Hepatic stellate cell (primary cell): Measurements from ENCODE around the gene PEF1.

Experiments
- DNase-seq: peaks from one replicate; pipeline ENCODE4 v3.0.0; 2011; ENCODE audit warnings: low spot score

The PEF1 gene

DNA sequence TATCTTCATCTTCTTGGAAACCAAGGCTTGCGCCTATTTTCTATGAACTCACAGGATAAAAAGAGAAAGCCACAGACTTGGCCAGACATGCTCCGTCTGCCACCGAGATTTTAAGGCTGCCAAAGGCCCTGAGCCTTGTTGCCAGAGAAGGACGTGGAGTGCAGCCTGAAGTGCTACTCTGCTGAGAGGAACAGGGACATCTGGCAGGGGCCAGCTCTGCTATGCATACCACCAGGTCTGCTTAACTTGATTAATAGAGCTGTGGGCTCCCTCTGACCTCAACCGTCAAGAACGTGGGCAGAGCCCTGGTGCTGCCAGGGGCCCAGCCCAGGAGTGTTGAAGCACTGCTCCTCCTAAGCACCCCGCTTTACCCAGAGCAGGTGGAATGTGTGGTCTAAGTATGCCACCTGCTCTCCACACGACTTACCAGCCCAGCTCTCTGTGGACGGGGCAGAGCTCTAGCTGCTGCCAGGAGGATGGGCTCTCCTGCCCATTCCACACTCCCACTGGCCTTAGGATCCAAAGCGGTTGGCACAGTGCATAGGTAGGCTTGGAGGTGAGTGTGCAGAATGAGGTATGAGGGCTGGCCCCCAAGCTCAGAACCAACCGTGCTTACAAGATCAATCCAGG is 16.6 kb downstream of the PEF1 start:
- DNase-seq: no peak

DNA sequence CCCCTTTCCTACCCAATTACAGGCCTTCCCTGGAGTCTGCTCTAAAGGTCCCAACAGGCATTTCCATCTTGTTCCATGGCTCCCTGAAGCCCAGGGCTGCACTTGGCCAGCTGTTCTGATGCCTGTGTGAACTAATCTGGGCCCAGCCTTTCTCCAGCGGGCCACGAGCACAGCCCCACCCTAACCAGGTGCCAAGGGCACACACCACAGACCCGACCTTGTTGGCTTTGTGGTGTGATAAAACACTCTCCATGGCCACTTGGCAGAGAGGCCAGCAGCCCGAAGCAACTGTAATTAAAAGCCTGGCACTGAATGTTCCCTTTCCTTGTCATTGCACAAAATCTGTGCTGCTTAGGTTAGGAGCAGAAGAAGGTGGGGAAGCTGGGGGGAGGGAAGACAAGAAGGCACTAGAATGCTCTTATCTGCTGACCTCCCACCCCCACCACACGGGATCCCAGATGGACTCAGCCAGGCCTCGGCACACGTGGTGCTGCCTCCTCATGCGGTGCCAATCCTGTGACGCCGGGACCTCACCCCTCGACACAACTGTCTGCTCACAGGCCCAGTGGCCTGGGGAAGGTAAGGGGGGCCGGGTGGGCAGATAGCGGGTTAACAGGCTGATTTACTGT is 17.3 kb downstream of the PEF1 start:
- DNase-seq: no peak

DNA sequence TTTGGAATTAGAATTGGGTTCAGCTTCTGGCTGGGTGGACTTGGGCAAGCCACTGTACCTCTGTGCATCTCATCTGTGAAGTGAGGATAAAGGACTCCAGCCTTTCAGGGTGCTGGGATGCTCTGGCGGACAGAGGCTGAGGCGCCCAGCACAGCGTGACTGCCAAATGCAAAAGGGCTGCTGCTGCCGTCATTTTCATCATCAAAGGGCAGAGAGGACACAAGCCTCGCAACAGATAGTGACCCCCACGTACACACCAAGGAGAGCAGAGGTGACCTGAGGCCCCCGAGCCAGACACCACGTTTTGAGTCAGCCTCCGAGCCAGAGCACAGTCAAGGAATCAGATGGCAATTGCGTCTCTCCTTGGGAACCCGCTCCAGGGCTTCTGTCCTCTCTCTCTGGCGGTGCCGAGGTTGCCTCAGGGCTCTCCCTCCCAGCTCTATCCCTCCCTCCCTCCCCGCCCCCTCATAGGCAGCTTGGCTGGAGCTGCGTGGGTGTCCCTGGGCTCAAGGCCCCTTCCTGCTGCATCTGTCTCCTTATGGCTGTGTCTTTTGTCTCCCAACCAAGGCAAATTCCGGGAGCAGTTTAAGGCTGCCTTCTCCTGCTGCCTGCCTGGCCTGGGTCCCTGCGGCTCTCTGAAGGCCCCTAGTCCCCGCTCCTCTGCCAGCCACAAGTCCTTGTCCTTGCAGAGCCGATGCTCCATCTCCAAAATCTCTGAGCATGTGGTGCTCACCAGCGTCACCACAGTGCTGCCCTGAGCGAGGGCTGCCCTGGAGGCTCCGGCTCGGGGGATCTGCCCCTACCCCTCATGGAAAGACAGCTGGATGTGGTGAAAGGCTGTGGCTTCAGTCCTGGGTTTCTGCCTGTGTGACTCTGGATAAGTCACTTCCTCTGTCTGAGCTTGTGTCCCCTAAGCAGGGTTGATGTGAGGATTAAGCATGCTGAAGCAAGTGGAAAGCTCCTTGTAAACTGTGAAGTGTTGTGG is 18.2 kb downstream of the PEF1 start:
- DNase-seq: no peak

DNA sequence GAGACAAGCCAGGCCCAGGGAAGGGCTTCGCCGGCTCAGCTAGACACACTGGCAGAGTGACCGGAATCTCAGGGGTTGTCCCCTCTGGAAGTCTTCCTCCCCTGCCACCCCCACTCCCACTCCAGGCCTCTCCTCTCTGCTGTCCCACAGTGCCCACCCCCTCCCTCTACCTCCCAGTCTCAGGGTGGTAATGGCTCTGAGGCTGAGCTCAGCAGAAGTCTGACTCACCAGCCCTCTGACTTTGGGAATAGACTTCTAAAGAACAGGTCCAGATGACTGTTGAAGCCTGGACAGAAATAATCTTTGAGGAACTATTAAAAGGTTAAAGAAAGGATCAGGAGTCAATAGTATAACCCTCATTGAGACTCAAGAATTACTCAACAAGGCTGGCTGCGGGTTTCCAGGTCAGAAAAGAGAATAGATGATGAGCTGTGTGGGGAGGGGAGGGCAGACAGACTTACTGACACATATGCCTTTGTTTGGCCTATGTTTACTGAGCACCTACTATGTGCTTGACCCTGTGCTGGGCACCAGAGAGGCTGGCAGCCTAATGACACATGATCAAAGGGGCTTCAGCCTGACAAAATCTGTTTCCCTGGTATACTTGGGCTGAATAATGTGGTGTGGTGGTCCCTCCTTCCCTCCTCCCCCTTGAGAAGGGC is 19.0 kb downstream of the PEF1 start:
- DNase-seq: peak; percentile 64

DNA sequence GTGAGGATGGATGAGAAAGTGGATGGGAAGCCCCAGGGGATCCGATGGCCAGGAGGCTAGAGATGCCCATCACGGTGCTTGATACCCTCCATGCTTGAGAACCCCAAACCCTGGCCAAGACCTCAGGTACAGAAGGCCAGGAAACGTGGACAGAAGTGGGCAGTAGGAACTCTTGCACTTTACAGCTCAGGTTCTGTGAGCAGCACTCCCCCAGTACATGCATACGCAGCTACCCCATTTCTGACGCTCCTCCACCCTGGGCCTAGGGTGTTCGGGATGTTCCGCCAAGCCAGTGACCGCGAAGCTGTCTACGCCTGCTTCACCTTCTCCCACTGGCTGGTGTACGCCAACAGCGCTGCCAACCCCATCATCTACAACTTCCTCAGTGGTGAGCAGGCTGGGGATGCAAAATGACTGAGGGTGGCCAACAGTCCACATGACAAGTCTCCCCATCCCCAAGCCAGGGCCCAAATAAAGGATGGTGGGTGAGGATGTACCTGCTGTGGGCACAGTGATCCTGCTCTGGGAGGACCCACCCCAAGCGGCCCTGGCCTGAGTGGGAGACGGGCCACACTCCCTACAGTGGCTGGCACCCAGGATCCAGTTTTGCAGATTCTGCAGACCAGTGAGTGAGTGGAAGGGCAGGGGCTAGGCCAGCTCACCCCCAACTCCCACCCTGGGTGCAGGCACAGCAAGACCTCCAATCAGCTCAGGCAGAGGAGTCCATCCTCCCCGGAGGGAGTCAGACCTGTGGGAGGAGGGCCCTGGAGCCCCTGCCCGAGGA is 19.8 kb downstream of the PEF1 start:
- DNase-seq: no peak

DNA sequence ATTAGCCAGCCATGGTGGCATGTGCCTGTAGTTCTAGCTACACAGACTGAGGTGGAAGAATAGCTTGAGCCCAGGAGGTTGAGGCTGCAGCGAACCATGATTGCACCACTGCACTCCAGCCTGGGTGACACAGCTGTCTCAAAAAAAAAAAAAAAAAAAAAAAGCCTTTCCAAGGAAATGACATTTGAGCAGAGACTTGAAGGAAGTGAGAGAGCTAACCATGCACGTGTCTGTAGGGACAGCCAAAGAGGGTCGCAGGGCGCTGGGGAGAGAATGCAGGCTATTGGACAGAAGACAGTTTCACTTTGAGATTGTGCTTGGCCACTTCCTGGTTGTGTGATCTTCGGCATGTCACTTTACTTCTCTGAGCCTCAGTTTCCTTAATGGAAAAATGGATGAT is 20.4 kb downstream of the PEF1 start:
- DNase-seq: no peak

DNA sequence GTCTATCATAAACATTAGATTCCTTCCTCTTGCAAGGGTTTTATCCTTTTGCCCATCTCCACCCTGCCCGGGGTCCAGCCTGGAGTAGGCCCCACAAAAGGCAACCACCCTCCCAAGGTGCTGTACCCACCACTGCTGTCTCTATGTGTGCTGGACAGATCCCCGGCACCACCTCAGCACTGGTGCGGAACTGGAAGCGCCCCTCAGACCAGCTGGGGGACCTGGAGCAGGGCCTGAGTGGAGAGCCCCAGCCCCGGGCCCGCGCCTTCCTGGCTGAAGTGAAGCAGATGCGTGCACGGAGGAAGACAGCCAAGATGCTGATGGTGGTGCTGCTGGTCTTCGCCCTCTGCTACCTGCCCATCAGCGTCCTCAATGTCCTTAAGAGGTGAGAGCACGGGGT is 21.3 kb downstream of the PEF1 start:
- DNase-seq: no peak

DNA sequence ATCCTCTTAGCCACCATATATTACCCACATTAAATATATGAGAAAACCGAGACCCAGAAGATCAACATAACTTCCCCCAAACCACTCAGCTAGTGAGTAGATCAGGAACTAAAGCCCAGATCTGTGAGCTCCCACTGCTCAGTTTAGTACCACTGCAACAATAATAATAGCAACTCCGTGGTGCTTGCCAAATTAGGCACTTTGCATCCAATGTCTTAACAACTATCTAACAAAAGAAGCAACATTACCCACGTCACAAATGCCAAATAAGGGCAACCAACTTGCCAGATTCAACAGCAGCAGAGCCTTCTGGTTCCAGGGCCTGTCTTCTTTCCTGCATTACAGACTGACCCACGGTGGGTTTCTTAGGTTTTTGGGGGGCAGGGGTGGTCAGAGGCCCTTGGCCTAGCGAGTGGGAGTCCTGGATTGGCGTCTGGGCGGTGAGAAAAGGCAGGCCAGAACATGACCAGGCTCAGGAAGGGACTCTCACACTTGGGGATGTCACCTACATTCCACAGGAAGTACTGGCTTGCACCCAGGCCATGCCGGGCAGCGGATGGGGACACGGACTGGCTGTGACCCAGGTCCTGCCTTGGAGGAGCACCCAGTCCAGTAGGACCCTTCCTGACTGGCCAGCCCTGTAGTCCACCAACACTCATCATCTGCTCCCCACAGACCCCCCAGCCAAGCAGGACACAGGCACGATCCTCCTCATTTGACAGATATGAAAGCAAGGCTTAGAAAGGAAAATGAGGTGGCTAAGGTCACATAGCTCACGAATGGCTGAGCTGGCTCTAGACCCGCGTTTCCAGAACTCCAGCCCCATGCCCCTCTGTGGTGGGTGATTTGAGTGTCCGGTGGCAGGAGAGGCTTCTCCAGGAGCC is 22.6 kb downstream of the PEF1 start:
- DNase-seq: no peak

DNA sequence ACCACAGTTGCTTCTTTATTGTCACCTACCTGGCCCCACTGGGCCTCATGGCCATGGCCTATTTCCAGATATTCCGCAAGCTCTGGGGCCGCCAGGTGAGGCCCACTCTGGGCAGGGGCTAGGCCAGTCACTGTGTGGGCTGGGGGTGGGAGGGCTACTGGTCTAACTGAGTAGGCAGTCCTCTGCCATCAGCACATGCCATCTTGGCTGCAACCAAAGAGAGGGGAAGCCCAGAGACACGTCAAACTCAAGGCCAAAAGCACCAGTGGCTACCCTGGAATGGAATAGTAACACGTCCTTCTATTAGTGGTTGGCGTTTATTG is 23.2 kb downstream of the PEF1 start:
- no peak for DNase-seq

DNA sequence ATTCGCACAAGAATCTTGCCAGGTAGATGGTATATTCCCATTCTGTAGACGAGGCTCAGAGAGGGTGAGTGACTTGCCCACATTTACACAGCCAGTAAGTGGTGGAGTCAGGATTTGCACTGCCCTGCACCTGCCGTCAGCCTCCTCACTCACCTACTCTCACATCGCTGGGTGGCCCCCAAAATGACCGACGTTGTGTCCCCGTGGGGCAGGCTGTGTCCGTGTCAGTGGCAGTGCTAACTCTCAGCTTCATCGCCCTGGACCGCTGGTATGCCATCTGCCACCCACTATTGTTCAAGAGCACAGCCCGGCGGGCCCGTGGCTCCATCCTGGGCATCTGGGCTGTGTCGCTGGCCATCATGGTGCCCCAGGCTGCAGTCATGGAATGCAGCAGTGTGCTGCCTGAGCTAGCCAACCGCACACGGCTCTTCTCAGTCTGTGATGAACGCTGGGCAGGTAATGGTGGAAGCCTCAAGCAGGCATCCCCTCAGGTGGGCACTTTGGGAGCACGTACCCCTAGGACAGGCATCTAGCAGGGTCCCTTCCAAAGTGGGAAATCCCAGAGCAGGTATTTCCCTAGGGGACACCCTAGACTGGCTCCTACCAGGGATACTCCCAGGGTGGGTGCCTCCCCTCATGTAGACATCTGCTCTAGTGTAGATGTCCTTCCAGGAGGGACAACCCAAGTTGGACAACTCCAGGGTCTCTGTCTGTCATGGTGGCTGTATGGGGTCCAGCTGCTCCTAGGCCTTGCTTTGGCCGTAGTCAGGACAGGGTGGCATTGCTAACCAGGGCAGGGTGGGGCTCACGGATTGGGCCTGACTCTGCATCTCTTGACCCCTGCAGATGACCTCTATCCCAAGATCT is 23.8 kb downstream of the PEF1 start:
- DNase-seq: no peak

DNA sequence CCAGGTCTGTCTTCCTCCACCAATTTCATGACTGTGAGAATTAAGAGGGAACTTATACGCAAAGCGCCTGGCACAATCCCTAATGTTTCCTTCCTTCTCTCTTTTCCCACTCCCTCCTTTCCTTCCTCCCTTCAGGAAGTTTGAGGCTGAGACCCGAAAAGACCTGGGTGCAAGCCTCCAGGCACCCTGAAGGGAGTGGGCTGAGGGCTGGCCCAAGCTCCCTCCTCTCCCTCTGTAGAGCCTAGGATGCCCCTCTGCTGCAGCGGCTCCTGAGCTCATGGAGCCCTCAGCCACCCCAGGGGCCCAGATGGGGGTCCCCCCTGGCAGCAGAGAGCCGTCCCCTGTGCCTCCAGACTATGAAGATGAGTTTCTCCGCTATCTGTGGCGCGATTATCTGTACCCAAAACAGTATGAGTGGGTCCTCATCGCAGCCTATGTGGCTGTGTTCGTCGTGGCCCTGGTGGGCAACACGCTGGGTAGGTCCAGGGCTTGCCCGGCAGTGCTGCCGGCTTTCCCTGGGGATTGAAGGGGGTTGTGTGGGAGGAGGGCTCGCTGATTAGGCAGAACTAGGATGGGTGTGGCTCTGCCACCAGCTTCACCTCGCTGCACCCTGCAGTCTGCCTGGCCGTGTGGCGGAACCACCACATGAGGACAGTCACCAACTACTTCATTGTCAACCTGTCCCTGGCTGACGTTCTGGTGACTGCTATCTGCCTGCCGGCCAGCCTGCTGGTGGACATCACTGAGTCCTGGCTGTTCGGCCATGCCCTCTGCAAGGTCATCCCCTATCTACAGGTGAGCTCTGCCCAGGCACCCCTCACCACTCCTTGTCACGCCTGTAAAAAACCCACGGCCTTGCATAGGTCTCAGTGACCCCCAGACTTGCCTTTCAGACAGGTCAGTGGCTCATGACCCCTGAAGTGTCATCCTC is 25.5 kb downstream of the PEF1 start:
- no peak for DNase-seq

DNA sequence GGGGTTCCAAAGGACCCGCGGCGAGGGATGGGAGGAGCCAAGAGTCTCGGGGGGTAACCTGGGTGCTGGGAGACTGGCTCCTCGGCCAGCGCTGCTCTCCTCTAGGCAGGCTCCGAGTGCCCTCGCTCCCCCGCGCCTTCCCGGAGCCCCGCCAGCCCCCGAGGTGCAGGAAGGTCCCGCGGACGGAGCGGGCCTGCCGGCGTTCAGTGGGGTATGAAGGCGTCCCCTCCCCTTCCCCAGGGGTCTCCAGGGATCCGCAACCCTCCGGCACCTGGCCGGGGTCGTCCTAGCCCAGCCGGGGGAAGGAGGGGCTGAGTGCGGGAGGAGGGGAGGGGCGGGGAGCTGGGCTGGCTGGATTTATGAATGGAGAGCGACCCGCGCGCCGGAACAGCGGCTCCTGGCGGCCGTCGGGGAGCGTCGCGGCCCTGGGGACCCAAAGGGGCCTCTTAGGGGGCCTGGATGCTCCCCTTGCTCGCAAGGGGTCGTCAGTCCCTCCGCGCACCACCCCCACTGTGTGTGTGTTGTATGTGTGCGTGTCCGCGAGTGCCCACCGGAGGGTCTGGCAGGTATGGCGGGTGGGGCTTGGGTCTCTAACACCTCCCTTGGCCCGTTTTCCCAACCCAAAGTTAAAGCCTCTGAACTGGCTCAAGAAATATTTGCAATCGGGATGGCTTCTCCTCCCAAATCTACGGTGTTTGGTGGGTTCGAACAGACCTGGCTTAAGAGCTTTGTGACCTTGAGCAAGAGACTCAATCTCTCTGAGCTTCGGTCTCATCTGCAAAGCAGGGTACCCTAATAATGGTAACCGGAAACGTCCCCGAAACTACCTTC is 26.5 kb downstream of the PEF1 start:
- DNase-seq: peak; percentile 71

DNA sequence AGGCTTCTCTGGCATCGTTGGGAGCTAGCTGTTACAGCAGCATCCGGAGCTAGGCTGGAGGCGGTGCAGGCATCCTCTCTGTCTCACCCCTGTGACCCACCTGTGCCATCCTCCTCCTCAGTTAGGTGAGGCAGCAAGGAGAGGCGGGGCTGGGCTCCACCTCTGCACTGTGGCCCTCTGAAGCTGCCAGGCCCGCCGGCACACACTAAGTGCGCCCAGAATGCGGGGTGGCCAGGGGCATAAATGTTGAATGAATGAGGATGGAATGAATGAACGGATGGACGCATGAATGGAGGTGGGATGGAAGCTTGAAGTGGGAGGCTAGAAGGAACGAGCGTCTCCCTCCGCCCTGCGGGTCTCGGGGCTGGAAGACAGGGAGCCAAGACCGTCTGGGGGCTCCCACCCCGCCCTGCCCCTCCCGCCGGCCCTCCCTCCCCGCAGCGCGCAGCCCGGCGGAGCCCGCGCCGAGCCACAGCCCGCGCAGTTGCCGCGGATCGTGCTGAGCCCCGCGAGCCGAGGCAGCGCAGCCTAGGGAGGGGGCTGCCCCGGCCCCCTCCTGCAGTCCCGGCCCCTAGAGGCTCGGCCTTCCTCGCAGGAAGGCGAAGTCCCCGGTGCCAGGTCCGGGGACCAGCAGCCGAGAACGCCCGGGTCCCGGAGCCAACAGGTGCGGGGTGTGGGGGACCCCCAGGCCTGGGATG is 27.3 kb downstream of the PEF1 start, which contains the start of gene HCRTR1:
Gene HCRTR1 (plus strand): TSS at position 472 of the 698 bp plus-strand sequence. CDS start 1,504 bp downstream, outside the sequence.
- DNase-seq: no peak

DNA sequence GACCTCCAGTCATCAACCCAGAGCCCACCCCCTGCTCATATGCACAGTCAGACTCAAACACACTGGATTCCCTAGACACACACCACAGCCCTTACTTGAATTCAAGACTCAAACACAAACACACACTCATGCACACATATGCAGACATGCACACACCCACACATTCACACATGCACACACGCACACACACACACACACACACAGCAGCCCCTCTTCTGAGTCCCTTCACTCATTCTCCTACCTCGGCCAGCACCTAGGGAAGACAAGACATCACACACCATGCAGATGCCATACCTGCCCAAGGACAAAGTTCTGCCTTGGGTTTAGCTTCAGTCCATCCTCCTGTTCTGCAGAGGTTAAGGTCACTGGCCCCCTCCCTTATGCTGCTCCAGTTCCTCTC is 28.7 kb downstream of the PEF1 start:
- DNase-seq: no peak

DNA sequence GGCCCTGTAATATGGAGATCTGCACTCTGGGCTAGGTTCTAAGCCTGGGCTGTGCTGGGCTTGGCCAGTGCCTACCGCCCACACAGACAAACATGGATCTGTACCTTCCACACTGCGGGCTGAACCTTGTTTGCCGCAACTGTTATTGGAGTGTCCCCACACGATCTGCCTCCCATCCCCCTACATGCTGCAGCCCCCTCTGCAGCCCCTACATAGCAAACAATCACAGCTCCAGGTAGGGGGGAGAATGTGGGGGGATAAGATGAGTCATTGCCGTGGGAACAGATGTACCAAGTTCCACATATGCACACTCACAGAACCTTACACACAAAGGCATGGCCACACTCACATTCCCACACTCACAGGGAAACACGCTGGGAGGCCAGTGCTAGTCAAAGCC is 29.3 kb downstream of the PEF1 start:
- no peak for DNase-seq

DNA sequence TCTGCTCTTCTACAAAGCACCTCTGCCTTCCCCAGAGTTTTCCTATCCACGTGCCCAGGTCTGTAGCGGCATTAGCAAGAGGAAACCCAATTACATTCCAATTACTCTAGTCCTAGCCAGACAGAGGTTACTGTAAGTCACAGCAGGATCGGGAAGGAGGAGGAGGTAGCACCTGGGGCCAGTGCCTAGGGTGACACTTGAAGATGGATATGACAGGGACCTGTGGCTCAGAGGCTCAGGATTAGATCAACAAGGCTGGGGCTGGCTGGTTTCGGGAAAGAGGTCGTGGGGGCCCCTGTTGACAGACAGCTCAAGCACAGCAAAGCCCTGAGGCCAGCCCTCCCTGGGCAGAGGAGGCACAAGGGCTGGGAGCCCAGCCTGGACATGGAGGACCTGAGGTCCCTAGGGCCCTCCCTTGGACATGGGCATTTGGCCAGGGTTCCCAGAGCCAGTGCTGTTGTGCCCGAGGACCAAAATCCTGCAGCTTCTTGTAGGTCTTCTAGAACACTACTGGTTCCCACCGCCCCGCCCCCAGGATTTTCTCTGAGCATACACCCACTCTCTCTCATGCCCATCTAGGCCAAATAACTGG is 30.2 kb downstream of the PEF1 start:
- no peak for DNase-seq
